Stimulated activated CD4-positive, alpha-beta T cell treated with anti-CD3 and anti-CD28 coated beads, Interleukin-2, amount 100 ng/mL, for 48 hours (primary cell): Measurements from ENCODE around the gene VAX1.
"Not testable (repeated sequence)": the region's sequence is repeated elsewhere in the genome, so short reads cannot be mapped to it uniquely, and the experiment has no call there.

ENCODE experiments used
- DNase-seq, 2 donors: peaks; one replicate each; pipeline ENCODE4 v3.0.0-alpha.2; 2020

VAX1 gene

DNA sequence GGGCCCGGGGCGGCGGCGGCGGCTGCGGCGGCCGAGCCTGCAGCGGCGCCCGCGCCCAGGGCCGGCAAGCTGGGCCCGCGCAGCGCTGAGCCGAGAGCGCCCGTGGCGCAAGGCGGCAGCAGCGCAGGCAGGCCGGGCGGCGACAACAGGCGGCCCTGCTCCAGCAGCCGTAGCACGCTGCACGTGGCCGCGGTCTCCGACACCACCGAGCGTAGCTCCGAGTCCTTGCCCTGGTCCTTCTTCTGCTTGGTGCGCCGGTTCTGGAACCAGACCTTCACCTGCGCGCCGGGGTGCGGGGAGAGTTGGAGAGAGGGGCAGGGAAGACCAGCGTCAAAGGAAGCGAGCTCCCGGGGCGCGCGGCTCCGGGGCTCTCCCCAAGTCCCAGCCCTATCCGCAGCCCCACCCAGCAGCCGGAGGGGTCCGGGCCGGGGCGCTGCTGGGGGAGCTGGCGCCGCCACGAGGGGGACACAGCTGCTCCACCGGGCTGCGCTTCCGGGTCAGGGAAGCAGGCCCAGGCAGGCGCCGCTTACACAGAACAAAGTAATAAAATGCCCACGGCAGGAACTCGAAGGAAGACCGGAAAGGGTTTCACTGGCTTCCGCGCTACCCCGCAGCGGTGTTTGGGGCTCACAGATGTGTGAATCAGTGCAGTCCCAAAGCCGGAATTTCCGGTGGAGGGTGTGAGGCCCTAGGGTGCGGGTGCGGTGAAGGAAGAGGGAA lies 3.6 kb downstream of the VAX1 start:
- no peak for DNase-seq

DNA sequence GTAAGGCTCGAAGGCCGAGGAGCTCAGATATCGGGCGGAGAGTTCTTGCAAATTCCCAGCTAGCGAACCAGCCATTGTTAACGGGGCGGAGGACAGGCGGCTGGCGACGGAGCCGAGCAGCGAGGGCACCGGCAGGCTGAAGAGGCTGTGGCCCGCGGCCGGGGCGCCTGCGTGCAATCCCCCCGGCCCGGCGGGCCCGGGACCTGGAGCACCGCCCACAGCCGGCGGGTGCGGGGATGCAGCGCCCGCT lies 4.1 kb downstream of the VAX1 start:
- DNase-seq: no peak

DNA sequence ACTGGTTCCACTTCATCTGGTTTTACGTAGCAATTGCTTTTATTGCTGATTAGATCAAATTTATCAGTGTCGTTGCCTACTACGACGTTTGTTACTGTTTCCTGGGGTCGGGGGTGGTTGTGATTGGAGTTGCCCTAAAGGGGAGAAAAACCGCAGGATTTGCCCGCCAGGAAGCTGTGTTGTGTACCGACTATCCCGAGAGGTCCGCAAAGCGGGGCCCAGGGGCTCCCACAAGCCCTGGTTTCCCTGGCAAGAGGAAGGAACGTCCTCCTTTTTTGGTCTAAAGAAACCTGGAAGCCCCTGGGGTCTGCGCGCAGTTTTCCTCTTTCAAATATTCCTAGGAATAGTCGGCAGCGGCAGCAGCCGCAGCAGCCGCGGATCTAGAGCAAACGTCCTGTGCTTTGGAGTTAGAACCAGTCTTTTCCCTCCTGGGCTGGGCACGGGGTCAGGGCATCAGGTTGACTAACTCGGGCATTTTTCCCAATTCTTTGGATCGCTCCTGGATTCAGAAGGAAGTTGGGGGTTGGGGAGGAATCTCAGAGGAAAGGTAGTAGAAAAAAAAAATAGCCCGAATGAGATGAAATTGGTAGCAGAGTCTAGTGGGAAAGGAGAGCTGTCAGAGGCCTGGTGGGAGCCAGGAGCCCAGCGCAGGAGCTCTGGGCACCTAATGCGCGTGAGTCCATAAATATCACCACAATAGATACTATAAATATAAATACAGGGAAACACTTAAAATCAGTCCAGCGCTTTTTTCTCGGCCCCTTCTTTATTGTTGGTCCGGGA lies 4.6 kb downstream of the VAX1 start:
- DNase-seq: no peak

DNA sequence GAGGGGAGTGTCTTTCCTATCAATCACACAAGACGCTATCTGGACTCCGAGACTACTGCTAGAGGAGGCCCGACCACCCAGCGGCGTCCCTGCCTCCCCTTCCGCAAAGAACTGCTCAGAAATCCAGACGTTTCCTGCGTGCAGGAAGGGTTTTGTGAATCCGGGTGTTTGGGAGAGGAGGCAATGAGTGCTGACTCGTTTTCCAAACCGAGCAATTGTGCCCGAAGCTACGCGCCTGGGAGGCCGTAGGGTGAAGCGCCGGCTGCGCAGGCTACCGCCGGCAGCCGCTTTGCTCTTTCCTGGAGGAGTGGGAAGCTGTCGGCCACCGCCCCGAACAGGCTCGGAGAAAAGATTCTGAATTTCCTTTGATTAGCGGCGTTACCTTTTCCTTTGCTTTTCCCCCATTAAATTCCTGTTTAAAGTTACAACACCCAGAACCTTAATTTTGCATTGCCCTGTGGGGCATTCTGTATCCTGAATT lies 5.3 kb downstream of the VAX1 start:
- DNase-seq: no peak

DNA sequence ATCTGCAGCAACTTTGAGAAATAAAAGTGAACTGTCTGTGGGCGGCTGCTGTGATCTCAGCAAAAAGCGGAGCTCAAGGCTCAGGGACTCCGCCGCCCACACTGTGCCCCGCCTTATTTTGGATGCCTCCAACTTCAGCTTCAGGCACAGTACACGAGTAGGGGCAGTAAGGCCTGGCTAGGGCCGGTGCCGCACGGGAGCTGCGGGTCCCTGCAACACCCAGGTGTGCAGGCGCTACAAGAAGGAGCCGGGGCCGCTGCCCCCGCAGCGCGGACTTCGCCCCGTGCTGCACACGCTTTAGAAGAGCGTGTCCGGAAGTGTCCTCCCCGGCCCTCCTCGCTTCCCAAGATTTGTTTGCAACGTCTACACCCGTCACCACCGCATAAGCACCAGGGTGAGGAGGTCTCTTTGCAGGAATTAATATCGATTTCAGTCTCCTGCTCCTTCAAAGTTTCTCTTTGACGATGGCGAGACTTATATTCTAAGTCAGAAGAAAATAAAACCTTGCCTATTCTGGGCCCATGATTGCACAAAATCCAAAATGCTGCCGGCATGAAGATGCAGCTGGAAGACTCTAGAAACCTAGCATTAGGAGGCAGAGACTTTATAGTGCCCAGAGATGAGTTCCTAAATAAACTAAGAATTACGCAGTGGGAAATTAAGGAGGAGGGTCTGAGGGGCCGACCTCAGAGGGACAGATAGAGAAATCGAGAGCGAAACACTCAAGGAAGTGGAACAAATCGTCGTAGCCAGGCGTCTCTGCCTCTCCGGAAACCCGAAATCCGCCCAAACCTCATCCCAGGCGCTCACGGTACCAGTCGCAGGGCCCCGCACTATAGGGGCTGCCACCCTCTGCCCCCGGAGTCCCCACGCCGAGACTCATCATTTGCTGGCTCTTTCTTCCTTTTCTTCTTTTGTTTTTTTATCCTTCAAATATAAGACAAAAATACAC lies 6.4 kb downstream of the VAX1 start:
- no peak for DNase-seq

DNA sequence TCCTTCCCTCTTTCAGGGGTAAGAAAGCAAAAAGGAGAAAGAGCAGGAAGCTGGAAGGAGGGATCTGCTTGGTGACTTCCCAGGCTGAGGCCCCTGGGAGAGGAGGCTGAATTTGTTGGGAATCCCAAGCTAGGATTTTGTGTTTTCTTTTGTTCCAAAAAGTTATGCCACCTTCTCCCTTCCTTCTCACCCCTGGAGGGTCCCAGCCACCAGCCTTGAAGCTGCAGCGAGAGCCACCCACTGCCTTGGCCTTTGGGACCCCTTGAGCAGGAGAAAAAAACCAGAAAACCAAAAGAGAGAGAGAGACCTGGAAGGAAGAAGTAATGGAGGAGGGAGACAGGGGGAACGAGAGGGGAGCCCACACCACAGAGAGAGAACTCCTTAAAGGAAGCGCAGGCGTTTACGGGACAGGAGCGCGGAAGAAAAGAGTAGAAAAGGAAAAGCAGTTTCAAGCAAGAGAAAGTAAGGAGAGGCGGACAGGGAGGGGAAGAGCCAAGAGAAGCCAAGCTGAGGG lies 7.2 kb downstream of the VAX1 start:
- no peak for DNase-seq

DNA sequence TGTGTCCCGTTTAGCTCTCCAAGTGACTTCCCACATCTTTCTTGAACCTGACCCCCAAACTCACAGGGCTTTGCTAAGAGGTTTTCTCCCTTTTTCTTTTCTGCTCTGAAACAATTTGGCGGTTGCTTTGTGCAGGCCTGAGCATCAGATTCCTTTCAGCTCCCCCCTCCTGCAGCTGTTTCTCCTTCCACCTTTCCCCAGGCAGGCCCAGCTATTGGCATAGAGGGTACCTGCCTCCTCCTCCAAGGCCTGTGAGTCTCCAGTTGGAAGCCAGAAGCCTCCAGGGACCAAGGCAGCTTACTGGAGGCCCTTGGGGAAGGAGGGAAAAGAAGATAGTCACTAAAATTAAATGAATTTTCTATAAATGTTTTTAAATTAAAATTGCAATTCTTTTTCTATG lies 7.7 kb downstream of the VAX1 start:
- no peak for DNase-seq

DNA sequence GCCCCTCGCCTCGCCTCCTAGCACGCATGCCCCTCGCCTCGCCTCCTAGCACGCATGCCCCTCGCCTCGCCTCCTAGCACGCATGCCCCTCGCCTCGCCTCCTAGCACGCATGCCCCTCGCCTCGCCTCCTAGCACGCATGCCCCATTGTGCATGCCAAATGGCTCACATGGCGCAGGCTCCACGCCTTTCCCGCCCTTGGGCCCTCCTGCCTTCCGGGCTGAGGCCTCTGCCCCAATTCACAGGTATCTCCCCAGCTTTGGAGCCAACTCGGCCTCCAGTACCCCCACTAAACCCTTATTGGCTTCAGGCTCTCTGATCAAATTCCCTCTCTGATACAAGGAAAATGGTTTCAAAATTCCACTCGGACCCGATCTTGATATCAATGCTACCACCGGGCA lies 11.4 kb downstream of the VAX1 start:
- not testable (repeated sequence) for DNase-seq

DNA sequence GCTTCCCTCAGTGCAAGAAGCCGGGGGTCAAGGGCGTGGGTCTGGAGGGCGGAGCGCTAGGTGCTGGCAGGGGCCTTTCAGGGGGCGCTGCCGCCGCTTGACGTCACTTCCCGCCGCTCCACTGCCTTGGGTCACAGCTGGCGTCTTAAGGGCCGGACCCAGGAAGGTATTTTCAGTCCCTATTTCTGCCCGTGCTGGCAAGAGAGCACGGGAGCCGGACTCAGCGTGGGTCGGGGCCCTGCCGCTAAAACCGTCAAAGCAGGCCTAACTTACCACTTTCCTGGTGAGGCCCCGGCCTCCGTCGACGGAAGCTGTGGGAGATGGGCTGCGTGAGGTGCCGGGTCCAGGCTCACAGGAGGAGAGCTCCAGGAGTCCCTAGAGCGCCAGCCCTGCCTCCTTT lies 12.0 kb downstream of the VAX1 start:
- DNase-seq: no peak

DNA sequence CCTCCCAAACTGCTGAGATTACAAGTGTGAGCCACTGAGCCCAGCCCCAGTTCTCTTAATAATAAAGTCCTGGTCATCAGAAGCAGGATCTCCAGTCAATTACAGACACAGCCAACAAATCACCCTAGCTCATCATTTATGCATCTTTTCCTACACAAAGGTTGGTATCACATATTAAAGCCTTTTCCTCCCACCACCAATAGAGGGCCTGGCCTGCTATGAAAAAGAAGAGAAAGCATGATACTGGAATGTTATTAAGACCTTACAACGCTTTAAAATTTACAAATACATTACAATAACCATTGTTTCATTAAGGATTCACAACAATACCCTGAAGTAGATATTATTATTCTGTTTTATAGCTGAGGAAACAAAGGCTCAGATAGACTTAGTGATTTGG lies 25.9 kb downstream of the VAX1 start:
- no peak for DNase-seq

DNA sequence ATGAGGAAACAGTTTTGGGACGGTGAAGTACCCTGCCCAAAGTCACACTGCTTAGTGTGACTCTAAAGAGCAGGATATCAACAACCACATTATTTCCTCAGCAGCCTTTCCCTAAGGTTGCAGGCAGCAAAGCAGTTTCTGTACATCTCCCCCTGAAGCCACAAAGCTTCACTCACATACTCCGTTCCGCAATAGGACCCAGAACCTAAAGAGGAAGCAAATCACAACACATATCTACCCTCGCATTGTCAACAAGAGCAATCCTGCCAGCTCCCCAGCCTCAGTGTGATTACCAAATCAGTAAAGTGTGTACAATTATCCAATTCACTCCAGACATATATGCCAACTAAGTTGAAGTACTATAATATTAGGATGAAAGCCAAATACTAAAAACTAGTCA lies 30.8 kb downstream of the VAX1 start:
- DNase-seq: no peak

DNA sequence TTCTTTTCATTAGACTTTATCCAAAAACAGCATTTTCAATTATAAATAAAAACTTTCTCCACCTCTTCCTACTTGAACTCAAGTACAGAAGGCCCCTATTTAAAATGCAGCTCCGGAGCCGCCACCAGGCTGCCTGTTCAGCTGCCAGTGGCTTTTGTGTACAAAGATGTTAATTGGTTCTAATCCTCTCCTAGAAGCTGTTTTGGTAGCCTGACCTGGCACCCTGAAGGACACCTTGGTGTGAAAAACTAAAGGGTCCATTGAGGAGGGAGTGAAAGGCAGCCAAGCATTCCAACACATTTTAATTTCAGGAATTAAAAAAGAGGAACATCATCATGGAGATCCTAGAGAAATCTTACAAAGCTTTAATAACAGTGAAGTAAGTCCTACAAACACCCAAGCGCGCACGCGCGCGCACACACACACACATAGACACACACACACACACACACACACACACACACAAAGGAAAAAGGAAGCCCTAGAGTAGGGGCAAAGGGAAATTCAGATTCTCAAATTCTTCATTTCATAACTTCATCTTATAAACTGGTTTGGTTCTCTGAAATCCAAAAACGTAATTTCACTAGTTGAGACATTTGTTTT lies 41.4 kb downstream of the VAX1 start:
- no peak for DNase-seq

DNA sequence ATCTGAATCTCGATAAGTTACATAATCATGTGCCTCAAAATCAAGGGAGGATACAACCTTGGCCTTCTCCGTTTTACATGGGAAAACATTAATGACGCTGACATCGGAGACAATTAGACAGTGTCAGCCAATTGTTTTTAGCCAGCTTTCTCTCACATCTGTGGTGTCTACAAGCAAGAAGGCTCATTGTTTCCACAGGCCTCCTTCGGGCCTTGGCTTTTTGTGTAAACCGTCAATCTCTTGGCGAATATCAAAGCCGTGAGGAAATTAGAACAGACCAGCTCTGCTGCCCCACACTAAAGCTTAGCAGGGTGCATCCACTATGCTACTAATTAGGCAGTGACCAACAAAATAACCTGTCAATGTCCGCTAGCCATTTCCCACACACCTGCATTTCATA lies 43.2 kb downstream of the VAX1 start:
- no peak for DNase-seq

DNA sequence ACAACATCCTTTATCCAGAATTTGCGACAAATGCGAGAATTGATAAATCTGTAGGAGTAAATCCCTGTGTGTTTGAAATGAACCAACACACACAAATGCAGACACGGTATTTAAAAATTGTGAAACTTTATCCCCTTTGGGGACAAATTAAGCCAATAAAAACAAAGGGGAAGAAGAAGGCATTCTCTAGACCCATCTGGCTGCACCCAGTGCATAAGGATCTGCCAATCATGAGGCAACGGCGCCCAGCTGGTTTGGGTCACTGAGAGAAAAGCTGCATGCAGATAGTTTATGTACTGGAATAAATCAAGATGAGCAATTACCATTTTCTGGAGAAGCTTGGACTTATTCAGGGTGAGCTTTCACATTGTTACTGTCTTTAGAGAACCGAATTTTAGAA lies 45.7 kb downstream of the VAX1 start:
- no peak for DNase-seq

DNA sequence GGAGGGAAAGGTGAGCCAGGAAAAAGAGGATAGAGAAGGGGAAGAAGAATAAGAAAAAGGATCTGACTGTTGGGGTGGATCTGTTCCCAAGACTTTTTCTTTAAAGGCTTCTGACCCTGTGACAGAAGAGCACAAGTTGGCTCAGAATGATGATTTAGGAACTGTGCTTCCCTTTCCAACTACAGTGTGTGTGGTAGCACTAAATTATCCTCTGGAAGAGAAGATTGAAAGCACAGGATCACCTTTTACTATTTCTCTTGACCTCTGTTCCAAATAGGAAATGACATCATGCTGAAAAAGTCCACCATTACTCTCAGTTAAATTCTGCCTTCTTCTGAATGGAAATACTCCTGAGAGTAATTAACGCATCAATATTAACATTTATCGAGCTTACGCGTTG lies 47.2 kb downstream of the VAX1 start:
- no peak for DNase-seq

DNA sequence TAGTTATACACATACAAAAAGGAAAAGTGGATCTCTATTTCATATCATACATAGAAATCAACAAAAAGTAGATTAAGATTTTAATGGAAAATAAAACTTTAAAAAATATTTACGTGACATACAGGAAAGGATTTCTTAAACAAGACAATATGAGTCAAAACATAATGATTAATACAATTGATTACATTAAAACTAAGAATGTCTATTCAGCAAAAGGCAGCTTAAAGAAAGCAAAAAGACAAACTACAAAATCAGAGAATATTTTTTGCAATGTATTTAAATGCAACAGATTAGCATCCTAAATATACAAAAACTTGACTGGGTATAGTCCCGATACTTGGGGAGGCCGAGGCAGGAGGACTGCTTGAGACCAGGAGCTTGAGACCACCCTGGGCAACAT lies 50.5 kb downstream of the VAX1 start:
- DNase-seq: no peak

DNA sequence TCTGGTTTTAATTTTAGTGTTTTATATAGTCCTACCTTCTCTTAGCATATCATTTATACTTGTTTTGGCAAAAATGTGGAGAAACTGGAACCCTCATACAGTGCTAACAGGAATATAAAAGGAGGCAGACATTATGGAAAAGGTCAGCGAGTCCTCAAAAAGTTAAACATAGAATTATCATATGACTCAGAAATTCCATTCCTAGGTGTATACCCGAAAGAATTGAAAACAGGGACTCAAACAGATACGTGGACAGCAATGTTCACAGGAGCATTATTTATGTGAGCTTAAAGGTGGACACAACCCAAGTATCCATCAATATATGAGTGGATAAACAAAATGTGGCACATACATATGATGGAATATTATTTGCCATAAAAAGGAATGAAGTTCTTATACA lies 51.5 kb downstream of the VAX1 start:
- no peak for DNase-seq

DNA sequence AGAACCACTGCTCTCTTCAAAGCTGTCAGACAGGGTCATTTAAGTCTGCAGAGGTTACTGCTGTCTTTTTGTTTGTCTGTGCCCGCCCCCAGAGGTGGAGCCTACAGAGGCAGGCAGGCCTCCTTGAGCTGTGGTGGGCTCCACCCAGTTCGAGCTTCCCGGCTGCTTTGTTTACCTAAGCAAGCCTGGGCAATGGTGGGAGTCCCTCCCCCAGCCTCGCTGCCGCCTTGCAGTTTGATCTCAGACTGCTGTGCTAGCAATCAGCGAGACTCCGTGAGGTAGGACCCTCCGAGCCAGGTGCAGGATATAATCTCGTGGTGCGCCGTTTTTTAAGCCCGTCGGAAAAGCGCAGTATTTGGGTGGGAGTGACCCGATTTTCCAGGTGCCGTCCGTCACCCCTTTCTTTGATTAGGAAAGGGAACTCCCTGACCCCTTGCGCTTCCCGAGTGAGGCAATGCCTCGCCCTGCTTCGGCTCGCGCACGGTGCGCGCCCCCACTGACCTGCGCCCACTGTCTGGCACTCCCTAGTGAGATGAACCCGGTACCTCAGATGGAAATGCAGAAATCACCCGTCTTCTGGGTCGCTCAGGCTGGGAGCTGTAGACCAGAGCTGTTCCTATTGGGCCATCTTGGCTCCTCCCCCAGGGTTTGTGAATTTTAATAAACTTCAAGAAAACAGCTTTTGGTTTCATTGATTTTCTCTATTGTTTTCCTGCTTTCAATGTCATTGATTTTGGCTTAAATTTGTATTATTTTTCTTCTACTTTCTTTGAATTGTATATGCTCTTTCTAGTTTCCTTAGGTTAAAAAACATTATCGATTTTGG lies 53.4 kb downstream of the VAX1 start:
- not testable (repeated sequence) for DNase-seq
